Measurements from ENCODE around the gene ERCC6L2.

The ERCC6L2 gene

GRCh38 chr9:96008502-96009222 lies 133.2 kb downstream of the ERCC6L2 start:
- intact Hi-C loops (cut with DNase I): no loop called here
- DNase-seq: no peak

GRCh38 chr9:96009223-96009602 lies 133.7 kb downstream of the ERCC6L2 start:
- intact Hi-C loops (cut with DNase I): no loop called here
- DNase-seq: no peak

- DNase-seq: no peak
- intact Hi-C loops (cut with DNase I): no loop called here
These were observed 134.4 kb downstream of the ERCC6L2 start for GRCh38 chr9:96009690-96010472.

- DNase-seq: no peak
- intact Hi-C loops (cut with DNase I): no loop called here
These were observed 138.6 kb downstream of the ERCC6L2 start for GRCh38 chr9:96014078-96014477.

GRCh38 chr9:96015876-96016686 lies 140.6 kb downstream of the ERCC6L2 start:
- intact Hi-C loops (cut with DNase I): no loop called here
- no peak for DNase-seq

Data from head of caudate nucleus (tissue), 42 donors.